Pons (tissue), 1 donor: ENCODE results near the gene ARHGAP25.

Experiments used
- DNase-seq: peaks from one replicate; pipeline ENCODE4 v3.0.0-alpha.2; 2016; ENCODE audit warnings: low spot score

The ARHGAP25 gene

DNA sequence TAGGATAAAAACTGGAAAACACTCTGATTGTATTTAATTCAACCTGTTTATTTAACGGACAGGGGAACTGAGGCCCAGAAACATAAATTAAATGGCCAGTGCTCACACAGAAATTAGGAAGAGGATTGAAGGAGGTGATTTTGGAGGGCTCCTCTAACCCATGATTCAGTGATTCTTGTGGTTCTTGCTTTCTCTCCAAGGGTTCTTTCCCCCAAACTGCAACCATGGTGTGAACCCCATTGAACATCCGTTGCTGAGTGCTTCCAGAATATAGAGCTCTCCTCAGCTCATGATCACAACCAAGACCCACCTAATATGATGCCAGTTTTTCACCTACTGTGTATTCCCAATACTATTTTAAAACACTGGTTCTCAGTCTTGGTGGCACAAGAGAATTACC is 95.1 kb downstream of the ARHGAP25 start:
- peak; percentile 34 for DNase-seq

DNA sequence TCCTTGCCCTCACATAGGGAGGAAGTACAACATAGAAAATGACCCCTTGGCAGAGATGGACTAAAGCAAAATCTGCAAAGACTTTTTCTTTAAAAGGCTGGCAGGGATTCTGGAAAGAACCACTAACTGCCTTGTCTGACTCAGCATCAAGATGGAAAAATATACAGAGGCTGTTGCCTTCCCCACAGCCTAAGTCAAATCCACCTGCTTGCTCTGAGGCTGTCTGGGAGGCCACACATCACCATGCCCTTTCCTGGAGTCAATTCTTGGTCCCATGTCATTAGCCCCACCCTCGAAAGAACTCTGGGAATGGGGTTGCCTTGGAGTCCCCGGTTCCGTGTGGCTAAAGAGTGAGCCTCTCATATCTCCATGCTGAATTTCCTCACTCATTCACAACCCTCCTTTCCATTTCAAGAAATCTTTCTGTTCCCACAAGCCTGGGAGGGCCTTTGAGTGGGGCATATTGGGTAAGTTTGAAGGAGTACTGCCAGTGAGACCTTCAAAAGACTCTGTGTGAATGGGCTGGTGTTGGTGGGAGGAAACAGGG is 97.1 kb downstream of the ARHGAP25 start:
- DNase-seq = no peak

DNA sequence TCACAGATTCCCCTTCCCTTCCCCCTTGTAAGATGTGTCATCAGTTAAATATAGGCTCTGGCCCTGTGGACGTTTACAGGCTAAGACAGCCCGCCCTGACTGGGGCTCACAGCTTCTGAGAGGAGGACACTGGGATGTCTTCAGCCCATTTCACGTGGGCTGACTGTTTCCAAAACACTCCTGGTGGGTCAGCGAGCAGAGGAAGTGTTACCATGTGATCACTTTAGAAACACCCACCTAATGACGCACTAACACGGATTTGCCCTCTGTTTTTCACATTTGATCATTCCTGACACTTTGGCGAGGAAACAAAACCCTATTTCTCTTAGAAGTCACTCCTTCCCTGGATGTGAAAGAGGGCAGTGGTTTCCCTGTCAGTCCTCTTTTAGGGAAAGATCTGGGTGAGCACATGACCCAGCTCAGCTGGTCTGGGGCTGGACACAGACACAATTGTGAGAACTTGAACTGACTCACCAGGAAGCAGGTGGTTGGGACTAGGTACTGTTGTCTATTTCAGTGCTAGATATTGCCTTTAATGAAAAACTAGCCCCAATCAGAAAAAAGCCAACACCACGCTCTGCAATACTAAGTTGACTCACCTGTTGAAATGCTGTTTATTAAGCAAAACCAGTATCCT is 97.7 kb downstream of the ARHGAP25 start:
- peak; percentile 76 for DNase-seq

DNA sequence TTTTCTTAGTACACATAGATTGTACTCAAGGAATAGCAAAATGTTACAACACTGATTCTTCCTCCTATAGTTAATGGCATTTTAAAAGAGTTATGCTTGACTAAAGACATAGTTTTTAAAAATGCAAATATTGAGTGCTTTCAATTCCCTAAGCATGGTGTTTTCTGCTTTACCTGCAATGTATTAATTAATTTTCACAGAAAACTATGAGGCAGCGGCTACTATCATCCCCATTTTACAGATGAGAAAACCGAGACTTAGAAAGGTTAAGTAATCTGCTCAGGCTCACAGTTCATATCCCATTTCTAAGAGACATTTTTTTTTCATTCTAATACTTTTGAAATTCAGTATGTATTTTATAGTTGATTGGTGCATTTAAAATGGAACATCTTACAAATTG is 98.6 kb downstream of the ARHGAP25 start:
- DNase-seq = no peak

DNA sequence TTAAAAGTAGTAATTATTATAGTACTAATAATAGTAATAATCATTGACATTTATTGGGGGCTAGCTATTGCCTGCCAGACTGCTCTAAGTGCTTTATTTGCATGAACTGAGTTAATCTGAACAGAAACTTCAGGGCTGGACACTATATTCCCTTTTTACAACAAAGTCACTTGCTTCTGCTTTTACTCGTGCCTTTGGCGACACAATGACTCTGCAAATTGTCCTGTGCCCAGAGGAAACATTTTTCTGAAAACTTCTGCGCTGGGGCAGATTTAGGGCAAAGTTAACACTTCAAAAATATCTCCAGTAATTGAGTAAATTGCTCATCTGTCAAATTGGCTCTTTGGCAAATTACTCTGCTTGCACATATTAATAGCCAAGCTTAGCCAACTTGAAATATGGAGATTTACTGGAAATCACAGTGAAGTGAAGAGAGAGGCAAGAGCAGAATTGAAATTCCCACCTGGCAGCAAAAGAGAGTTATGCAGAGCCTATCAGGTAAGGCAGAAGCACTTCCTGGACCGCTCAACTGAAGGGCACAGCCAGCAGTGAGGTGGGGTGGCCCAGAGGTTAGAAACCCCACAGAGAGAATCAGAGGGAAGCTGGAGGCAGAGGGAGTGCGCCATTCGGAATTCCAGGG is 100.2 kb downstream of the ARHGAP25 start:
- DNase-seq = peak; percentile 47

DNA sequence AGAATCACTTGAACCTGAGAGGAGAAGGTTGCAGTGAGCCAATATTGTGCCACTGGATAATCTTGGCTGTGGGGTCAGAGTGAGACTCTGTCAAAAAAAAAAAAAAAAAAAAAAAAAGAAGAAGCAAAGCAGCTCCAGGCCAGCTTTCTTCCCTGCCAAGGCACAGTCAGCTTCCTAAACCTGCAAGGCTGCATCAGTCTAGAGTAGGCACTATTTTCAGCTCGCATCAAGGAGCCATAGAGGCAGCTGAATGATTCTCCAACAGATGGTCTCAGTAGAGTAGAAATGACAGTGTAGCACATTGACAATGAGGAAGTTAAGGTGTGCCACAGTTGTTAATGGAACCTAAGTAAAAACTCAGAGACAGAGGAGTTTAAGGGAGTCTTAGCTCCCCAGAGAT is 101.0 kb downstream of the ARHGAP25 start:
- peak; percentile 63 for DNase-seq

DNA sequence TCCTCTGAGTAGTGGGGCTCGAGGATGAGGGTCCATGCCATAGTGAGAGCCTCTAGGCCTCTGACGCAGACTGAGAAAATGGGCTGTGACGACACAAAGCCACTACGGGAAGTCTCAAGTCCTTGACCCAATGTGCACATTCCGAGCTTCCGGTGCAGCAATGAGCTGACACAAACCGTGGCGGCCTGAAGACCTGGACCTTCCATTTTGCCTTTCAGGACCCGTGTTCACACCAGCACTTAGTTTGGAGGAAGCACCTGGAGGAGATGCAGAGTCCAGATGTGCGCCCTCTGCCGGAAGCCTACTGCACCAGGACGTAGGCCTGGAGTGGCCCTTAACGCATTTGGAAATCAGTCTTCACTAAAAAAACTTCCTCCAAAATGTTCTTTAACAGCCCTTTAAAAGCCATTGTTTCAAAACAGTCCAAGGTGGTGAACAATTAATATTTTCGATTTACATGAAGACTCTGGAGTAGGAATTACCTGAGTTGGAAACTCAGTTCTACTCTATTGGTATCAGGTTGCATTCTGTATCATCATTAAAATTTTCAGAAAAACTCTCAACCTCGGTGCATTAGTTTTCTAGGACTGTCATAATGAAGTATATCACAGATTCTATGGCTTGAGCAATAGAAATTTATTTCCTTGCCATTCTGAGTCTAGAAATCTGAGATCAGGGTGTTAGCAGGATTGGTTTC is 102.7 kb downstream of the ARHGAP25 start:
- DNase-seq = peak; percentile 37

DNA sequence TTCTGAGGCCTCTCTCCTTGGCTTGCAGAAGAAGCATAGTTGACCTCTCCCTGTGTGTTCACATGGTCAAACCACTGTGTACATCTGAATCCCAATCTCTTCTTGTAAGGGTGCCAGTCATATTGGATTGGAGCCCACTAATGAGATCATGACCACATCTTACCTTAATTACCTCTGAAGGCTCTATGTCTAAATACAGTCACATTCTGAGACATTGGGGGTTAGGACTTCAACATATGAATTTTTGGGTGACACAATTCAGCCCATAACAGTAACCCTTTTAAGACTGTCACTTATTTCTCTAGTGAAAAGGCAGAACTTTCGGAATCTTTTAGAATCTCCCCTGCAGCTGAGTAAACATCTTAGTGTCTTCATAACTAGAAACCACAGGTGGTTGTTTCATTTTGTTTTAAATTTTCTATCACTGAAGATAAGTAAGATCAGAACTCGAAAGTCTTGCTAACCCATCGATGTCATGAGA is 103.3 kb downstream of the ARHGAP25 start:
- DNase-seq = no peak

DNA sequence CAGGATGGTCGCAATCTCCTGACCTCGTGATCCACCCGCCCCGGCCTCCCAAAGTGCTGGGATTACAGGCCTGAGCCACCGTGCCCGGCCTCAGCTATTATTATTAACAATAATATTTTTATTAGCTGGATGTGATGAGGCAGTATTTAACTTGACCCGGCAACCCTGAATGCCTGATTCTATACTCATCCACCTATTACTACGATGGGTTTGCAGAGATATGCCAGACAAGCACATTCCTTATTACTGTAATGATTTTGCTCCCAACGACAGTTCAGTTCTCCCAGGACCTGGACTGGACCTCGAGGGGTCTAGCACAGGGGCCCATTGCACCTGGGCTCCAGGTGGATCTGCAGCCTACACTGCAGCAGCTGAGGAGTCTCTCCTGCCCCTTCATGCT is 104.0 kb downstream of the ARHGAP25 start:
- DNase-seq = no peak

DNA sequence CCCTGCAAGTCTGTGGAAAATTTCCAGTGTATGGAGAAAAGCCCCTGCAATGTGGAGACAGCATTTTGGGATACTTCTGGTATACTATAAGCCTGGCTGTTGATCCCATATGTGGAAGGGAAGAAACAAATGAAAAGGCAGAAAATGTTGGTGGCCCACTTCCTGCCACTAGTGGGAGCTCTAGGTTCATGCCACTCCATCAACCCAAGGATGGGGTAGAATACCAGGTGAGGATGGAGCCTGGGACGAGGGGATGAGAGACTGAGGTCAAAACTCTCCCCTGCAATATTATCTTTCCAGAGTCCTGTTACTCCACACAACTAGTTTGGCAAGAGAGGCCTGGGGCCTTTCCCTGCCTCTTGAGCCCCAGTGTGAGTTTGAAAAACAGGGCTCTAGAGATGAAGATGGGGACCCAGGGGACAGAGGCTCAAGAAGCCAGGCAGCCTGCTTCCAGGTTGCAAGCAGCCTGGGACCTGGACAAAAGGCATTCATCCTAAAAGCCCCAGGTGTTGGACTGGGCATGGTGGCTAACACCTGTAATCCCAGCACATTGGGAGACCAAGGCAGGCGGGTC is 104.7 kb downstream of the ARHGAP25 start:
- no peak for DNase-seq

DNA sequence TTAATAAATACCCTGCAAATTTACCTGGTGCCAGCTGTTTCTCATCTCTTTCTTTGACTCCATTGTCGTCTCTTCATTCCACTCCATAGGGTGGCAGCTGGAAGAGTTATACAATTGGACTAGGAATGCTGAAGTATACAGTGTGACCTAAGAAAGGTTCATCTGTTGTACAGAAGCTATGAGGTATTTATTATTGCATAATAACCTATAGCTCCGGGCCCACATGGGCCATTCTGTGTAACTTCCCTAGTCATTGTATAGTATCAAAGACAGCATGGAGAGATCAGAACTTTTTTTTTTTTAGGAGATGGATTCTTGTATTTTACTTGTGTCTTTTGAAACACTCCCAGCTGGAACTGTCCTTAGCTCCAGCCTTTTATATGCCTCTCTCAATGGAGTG is 110.4 kb downstream of the ARHGAP25 start:
- DNase-seq = no peak

DNA sequence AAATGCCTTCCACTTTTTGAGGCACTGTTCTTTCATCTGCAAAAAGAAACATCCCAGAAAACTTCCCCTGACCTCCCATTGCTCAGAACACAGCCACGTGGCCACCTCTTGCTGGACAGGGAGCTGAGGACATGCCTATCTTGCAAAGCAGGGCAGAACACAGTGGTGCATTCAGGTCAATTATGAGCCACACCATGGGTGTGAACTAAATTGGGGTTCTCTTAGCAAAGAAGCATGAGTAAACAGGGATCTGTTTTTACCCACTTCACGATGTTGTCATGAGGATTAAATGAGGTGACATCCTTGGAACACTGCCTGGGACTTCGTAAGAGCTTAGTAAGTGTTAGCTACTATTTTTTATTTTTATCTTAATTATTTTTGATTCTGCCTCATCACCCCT is 111.5 kb downstream of the ARHGAP25 start:
- no peak for DNase-seq

DNA sequence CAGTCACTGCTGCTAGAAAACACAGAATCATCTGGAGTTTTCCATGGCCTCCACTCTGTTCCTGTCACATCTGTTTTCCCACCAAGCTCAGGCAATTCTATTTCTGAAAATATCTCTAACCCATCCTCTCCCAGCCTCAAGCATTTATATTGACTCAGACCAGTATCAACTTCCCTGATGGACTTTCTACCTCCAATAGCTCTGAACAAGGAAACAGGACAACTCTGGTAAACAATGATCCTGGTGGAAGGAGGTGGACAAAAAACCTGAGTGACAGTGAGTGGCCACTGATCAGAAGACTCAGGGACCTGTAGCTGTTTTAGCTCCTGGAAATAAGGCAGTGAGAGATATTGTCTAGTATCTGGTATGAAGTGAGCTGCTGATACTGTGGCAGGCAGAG is 113.1 kb downstream of the ARHGAP25 start:
- DNase-seq = no peak

DNA sequence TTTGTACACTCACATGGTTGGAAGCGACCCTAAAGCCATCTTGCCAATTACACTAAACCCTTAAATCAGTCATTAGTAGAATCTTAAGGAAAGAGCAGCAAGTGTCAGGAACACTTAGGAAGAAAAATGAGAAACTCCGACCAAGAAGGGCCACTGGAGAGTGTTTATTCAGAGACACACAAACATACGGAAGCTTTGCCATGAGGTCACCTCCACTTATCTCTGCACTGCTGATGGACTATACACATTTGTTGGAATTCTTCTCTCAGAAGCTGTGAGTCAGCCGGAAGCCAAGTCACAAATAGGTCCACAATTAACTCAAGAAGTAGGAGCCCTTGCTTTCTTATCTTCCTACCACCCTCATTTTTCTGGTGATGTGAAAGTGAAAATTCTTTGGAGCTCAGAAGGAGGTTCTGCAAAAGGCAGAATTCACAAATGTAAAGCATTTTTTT is 115.0 kb downstream of the ARHGAP25 start:
- DNase-seq = no peak

DNA sequence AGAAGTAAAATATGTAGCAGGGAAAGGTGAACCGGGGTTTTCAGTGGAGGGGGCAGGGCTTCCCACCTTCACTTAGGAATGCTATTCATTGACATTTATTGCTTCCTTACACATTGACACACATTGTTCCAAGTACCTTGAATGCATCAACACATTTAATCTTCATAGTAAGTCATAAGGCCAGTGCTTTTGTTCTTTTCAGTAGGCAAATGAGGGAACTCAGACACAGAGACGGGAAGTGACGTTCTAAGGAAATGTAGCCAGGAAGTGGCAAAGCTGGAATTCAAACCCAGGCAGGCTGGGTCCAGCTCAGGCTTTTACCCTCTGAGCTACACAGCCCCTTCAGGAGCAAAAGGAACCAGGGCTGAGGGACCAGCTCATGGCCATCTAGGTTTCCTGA is 115.9 kb downstream of the ARHGAP25 start:
- no peak for DNase-seq

DNA sequence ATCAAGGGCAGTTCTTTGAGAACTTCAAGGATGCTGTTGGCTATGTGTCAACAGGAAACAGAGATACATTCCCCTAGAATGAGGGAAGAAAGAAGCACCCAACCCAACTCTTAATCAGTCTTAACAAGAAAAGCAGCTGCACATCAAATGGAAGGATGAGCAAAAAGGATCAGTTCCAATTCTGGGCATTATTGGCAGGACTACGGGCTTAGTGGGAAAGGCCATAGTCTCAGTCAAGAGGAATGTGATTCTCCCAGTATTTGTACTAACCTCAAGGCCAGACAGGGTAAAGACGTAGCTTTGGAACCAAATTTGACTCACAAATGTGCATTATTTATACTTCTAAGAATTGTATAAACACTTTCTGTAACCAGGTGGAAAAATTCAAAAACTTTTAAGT is 118.4 kb downstream of the ARHGAP25 start:
- DNase-seq = no peak

DNA sequence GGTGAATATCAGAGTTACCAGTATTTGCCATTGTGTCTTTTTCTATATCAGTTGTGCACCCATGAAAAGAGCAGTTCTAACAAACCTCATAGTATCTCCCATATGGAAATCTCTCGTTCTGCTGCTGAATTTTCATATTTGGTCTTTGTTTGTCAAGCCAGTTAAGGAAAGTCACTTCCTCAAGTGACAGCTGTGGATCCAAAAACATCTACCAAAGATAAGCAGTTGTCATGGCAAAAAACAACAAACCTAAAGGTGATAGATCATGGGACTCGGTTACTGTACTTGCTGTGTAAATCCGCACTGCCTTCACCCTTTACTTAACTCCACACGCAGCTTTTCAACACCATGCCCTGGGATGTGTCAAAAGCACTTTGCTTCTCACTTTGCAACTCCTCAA is 119.3 kb downstream of the ARHGAP25 start:
- no peak for DNase-seq

DNA sequence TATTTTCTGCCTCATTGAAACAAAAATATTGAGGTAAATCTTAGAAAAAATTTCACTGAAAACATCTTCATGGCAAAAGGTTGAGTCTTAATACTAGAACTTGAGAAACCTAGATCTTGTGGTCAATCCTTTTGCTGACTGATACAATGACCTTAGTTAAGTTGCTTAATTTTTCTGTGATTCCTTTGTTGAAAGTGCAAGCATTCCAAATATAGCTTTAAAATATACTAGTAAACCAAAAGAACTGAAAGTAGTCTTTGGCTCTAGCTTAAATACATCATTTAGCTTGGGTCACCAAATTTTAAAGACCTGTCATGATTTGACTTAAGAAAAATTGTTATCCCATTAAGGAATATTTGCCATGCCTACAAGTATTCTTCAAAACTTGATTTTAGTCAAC is 119.9 kb downstream of the ARHGAP25 start:
- DNase-seq = no peak

DNA sequence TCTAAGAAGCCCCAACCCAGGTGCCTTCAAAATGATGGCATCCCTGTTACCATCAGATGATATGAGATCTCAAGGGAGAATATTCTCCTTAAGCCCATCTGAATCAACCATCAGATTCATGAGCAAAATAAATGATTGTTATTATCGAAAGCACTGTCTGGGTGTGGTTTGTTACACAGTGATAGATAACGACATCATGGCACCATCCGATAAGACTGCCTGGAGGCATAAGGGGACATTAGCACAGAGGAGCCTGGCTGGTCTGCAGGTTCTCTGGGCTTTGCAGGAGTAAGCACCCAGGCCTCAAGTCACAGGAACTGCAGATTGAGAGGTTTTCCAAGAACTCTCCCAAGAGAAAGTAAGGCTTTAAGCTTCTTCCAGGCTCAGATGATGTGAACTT is 120.9 kb downstream of the ARHGAP25 start:
- DNase-seq = no peak

DNA sequence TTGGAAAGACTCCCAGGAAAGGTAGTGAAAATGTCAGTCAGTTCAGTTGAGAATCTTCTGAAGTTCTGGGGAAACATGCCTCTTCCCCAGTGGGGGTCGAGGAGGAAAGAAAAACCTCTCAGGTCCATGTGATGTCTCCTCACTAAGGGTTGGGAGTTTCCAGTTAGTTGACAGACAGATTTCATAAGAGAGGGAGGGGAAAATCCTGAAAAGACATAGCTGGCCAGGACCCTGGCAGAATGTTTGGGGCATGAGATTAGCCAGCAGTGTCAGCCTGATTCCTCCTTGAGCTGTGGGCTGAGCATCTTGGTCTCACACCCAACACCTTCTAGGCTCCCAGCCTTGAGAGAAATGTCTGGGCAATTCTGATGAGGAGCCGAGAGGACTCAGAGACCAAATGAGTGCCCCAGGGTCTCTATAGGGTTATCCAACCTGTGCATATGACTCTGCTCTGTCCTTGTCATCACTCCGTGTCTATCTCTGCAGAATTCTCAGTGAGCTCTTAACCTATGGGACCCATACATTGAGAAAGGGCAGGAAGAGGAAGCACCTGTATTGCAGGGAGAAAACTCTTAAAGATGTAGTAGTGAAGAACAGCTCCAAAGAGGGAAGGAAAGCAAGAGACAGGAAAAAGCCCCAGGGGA is 122.7 kb downstream of the ARHGAP25 start:
- no peak for DNase-seq

DNA sequence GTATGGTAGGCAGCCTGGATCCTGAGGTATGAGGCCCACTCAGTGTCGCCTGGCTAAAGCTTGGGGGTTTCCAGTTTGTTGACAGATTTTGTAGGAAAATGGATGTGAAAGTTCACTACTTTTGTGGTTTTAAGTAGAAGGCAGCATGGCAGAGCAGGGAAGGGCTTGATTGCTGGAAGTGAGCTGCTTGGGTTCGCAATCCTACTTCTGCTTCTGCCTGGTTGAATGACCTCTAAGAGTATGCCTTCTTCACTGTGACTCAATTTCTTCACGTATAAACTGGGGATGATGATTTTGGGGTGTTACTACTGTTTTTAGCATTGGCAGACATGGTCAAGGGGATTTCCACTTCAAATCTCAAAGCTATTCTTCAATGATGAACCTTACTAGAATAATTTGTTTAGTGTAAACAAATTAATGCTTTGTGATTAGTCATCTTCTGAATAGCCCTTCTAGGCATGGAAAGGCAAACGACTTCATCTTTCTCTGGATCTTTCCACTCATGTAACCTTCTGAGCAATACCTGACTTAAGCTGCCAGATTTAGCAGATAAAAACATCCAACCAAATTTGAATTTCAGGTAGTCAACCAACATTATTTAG is 123.3 kb downstream of the ARHGAP25 start:
- no peak for DNase-seq

DNA sequence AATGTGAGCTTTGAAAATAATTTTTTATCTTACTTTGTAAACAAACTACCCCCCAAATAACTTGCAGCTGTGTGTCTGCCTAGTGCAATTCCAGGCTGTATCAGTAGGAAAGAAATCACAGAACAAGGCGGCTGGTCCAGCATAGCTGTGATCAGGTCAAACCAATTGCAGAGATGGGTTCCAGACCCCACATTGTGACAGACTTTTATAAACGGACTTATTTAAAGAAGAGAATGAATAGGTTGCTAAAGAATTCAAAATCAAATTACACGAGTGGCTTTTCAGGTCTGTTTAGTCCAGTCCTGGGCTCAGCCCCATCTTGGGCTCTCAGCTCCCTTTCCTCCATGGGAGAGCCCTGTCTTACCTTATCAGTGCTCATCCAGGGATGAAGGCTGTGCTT is 125.5 kb downstream of the ARHGAP25 start:
- no peak for DNase-seq
